Measurements from ENCODE around the gene AGRN.
A peak's percentile ranks its signal among the peaks of the same experiment; 100 is the strongest.
"Not testable (repeated sequence)": the region's sequence is repeated elsewhere in the genome, so short reads cannot be mapped to it uniquely, and the experiment has no call there.

Gene AGRN

DNA sequence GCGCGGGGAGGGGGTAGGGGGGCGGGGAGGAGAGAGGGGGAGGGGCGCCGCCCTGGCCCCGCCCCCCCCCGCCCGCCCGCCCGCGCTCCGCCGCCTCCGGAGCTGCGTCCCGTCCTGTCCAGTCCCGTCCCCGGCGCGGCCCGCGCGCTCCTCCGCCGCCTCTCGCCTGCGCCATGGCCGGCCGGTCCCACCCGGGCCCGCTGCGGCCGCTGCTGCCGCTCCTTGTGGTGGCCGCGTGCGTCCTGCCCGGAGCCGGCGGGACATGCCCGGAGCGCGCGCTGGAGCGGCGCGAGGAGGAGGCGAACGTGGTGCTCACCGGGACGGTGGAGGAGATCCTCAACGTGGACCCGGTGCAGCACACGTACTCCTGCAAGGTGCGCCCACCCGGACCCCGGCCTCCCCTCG, at the start of gene AGRN:
AGRN (plus strand) TSS at position 121 of the 405 bp plus-strand sequence; CDS start at position 174, 53 bp downstream.
- no peak for DNase-seq

DNA sequence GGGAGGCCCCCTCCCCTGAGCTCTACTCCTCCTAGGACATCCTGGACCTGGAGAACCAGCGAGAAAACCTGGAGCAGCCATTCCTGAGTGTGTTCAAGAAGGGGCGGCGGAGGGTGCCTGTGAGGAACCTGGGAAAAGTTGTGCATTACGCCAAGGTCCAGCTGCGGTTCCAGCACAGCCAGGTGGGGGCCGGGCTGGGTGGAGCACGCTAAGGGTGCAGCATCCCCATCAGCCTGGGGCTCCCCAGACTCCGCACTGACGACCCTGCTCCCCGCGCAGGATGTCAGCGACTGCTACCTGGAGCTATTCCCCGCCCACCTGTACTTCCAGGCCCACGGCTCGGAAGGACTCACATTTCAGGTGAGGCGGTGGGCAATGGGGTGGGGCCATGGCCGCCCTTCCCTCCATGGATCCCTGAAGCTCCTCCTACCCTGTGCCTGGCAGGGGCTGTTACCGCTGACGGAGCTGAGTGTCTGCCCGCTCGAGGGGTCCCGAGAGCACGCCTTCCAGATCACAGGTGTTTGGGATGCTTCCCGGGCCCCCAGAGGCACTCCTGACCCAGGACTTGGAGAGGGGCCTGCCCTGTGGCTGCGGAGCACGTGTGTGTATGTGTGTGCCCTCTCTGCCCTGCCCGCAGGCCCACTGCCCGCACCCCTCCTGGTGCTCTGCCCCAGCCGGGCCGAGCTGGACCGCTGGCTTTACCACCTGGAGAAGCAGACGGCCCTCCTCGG, 49.5 kb upstream of the AGRN start:
- DNase-seq: no peak

DNA sequence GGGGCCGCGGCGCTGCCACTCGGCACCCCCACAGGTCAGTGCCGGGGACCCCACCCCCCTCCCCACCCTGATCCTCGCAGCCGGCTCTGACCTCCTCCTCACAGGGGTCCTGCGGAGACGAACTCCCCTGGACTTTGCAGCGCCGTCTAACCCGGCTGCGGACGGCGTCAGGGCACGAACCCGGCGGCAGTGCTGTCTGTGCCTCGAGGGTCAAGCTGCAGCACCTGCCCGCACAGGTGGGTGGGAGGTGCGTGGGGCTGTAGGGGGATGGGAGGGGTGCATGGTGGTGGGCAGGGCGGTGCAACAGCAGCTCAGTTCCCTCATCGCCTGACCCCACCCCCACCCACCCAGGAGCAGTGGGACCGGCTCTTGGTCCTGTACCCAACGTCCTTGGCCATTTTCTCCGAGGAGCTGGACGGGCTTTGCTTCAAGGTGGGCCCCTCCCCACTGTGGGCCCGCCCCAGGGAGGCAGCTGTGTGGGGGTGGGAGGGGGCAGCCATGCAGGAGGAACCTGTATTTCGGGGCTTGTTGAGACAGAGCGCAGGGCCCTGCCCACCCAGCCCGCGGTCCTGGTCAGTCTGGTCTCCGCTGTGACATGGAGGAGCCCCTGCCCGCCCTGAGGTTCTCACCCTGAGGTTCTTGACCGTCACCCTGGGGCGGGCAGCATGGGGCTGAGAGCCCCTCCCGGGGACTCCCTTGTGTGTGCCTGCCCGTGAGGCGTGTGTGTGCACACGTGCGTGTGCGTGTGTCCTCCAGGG, 48.8 kb upstream of the AGRN start:
- DNase-seq: no peak

DNA sequence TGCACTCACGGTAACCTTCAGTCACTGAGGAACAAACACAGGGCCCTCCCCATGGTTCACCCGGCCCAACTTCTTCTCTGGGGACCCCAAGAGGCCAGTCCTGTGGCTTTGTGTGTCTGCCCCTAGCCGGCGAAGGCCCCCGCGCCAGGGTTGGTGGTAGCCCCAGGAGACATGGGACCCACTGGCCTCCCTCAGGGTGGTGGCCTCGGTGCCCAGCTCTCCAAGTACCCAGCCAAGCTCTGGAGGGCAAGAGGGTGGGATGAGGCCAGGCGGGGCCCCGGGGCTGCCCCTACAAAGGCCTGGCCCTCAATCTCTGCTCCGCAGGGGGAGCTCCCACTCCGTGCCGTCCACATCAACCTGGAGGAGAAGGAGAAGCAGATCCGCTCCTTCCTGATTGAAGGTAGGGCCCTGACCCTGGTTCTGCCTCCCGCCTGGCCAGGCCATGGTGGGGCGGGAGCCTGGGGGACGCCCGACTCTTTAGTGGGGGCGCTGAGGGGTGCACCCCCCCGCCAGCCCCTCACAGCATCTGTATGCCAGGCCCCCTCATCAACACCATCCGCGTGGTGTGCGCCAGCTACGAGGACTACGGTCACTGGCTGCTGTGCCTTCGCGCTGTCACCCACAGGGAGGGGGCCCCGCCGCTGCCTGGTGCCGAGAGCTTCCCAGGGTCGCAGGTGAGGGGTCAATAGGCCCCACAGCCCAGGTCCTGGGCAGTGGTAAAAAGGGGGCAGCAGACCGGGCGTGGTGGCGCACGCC, 48.0 kb upstream of the AGRN start:
- no peak for DNase-seq

DNA sequence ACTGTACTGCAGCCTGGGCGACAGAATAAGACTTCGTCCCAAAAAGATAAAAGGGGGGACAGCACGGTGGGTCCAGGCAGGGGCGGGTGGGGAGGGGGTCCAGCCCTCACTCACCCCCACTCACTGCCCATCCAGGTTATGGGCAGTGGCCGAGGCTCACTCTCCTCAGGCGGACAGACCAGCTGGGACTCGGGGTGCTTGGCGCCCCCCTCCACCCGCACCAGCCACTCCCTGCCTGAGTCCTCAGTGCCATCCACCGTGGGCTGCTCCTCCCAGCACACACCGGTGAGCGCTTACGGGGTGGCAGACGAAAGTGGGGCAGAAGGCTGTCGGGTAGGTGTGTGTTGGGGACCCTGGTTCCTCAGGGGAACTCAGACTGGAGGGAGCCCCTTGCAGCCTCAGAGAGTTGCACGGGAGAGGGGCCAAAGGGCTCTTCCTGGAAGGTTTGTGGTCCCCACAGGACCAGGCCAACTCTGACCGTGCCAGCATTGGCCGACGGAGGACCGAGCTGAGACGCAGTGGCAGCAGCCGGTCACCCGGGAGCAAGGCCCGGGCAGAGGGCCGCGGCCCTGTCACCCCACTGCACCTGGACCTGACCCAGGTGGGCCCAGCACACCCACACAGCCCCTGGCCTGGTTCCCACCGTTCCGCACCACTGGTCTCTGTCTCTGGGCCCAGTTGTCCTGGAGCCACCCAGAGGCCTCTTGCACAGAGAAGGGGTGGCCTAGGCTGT, 47.0 kb upstream of the AGRN start:
- DNase-seq: no peak

DNA sequence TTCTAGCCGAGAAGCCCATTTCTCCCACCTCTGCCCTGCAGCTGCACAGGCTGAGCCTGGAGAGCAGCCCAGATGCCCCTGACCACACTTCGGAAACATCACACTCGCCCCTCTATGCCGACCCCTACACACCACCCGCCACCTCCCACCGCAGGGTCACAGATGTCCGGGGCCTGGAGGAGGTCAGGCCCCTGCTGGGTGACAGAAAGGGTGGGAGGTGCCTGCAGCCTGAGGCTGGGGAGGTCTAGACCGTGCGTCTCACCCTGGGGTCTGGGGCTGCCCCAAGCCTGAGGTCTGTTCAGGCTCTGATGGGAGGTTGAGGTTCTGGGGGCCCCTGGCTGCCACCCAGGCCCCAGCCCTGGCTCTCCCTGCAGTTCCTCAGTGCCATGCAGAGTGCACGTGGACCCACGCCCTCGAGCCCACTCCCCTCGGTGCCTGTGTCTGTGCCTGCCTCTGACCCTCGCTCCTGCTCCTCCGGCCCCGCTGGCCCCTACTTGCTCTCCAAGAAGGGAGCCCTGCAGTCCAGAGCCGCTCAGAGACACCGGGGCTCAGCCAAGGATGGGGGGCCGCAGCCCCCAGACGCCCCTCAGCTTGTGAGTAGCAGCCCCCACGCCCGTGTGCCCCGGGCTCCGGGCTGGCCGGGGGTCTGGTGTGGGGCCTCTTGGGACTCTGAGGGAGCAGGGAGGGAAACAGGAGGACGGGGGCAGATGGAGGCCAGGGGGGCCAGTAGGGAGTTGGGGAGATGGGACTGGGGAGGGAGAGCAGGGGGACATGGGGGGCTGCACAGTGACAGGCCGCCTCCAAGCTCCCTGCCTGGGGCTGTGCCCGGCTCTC, 46.2 kb upstream of the AGRN start:
- no peak for DNase-seq

DNA sequence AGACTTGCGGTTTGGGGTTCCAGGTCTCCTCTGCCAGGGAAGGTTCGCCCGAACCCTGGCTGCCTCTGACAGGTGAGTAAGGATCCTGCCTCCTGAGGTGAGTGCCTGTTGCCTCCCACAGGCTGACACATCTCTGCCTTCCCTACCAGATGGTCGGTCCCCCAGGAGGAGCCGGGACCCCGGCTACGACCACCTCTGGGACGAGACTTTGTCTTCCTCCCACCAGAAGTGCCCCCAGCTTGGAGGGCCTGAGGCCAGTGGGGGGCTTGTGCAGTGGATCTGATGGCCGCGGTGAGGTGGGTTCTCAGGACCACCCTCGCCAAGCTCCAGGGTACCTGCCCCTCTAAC, 45.7 kb upstream of the AGRN start:
- DNase-seq: no peak

DNA sequence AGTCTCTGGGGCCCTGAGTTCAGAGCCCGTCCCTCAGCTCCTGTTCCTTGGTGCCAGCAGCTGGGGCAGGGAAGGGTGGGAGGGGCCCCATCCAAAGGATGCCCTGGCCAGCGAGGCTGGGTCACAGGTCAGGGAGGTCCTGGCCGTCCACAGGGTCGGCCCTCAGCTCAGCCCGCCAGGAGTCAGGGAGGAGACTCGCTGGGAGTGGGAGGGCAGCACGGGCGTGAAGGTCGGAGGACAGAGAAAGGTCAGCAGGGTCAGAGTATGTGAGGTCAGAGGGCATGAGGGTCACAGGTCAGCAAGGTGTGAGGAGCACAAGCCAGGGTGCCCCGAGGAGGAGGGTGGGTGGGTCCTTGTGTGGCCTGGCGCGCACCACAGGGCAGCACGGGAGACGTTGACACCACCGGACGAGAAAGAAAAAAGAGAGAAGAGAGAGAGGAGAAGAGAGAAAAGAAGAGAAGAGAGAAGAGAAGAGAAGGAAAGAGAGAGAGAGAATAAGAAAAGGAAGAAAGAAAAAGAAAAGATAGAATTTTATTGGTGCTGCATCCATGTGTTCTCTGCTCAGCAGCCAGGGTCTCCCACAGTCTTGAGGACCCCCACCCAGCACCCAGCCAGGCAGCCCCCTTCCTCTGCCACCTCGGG, 45.1 kb upstream of the AGRN start:
- no peak for DNase-seq

DNA sequence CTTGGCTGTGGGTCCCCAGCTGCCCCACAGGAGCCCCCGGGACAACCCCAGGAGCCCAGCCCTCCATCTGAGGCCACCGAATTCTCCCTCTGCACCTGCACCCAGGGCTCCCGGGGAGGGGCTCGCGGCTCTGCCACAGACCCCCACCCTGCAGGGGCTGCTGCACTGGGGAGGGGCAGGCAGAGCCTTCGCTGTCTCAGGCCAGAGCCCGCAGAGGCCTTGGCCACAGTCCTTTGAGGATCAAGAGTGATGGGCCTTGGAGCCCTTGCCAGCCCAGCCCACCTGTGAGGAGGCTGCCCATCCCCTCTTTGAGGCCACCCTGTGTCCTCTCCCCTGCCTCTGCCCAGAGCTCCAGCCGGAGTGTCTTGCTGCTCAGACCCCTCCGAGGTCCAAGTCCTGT, 44.6 kb upstream of the AGRN start:
- no peak for DNase-seq

DNA sequence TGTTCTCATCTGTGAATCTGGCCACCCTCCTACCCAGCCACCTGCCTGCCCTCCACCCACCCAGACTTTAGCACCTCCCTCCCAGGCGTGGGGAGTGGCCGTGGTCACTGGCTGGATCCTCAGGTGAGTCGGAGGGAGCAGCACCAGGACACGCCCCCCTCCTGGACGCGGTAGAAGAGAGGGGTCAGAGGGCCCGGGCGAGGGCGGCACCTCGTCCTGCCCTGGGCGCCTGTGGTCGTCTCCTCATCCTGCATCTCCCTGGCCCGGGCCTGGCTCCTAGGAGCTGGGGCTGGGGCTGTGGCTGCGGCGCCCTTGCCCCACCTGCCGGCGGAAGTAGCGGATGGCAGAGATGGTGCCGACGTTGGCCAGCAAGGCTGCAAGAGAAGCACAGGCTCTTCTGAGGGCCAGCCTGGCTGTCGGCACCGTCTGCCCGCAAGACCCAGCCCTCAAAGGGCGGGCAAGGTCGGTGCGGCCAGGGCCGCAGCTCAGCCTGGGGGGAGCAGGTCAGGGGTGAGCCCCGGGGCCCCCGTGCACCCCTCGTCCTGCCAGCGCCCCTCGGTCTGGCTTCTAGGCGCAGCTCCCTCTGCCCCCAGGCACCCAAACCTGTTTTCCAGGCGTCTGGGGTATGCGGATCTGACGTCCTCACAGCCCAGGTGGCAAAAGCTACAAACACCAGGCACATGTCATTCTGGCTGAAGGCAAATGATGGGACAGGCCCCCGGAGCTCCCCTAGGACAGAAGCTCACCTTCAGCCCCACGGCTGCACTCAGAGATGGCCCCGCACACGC, 43.8 kb upstream of the AGRN start:
- peak; percentile 92 for DNase-seq

DNA sequence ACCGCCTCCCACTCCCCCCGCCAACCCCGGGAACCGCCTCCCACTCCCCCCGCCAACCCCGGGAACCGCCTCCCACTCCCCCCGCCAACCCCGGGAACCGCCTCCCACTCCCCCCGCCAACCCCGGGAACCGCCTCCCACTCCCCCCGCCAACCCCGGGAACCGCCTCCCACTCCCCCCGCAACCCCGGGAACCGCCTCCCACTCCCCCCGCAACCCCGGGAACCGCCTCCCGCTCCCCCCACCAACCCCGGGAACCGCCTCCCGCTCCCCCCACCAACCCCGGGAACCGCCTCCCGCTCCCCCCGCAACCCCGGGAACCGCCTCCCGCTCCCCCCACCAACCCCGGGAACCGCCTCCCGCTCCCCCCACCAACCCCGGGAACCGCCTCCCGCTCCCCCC, 43.1 kb upstream of the AGRN start:
- not testable (repeated sequence) for DNase-seq

DNA sequence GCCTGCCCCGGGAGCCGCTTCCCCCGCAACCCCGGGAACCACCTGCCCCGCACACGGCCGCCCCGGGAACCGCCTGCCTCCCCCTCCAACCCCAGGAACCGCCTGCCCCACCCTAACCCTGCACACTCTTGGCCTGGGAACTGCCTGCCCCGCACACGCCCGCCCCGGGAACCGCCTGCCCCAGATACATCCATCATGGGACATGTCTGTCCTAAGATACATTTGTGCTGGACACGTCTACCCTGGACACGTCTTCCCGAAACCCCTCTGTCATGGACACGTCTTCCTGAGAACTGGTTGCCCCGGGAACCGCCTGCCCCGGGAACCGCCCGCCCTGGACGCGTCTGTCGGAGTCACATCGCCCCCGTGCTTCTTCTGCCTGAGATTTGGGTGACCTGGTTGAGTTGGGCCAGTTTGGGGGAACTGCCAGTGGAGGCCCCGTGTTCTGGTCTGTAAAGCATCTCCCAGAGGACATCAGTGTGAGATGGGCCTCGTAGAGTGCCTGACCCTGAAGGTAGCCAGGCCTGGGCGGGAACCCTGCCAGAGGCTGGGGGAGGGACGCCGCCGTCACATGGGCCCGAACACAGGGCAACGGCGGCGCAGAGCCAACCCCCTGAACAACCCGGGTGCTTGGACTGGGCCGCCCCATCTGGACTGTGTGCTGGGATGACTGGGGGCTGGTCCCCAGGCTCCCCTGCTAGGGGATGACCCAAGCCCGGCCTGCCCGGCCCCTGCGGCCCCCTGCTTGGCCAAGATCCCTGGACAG, 41.7 kb upstream of the AGRN start:
- no peak for DNase-seq

DNA sequence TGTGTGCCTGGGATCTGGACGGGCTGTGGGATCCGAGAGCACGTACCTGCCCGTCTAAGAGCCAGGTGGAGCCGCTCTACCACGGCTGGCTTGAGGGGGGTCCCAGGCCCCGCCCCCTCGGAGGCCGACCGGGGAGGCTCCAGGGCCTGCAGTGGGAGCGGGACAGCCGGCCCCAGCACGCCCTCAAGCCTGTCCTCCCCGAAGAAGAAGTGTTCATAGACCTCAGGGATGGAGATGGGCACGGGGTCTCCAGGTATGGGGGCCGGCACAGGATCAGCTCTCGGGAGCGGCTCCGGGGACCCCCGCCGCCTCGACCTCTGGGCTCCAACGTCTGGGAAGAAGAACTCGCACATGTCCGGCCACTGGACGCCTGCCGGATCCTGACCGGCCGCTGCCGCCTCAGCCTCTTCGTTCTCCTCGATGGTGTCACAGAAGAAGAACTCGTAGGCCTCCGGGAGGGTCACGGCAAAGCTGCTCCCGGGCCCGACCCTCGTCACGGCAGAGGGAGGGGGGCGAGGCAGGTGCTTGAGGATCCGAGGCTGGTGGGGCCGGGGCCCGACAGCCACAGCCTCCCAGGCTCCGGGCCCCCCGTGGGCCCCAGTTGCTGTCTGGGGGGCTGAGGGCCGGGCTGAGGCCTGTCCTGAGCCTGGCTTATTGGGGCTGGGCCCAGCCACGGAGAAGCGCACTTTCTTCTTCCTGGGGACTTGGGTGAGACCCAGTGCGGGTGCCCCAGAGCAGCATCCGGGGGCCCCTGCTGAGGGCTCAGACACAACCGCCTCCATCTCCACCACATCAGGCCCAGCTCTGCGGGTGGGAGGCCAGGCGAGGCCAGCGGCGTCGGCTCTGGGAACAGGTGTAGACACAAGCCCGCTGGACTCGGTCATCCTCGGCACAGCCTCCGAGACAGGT, 40.8 kb upstream of the AGRN start:
- no peak for DNase-seq

DNA sequence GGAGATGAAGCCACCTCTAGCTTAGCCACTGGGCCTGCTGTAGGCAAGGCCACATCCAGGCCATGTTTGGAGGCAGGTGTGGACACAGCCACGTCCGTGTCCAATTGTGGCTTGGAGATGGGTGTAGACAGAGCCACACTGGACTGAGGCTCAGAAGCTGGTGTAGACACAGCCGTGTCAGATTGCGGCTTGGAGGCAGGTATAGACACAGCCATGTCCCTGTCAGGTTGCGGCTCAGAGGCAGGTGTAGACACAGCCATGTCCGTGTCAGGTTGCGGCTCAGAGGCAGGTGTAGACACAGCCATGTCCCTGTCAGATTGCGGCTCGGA, 40.2 kb upstream of the AGRN start:
- DNase-seq: no peak

DNA sequence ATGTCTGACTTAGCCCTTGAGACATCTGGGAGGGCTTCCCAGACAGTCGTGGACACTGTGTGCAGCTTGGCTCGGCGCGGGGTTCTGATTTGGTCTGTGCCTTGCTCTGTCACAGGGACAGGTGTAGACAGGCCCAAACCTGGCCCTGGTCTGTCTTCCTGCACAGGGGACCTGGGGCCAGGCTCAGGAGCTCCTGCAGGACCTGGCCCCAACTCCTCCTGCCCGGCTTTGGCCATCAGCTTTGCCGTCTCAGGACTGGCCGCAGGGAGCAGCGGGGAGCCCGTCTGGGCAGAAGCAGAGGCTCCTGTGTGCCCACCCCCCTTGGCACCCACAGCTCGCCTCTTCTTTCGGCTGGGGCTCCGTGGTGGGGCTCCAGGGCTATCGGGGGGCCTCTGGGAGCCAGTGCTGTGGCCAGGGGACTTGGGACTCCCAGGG, 39.8 kb upstream of the AGRN start:
- no peak for DNase-seq

DNA sequence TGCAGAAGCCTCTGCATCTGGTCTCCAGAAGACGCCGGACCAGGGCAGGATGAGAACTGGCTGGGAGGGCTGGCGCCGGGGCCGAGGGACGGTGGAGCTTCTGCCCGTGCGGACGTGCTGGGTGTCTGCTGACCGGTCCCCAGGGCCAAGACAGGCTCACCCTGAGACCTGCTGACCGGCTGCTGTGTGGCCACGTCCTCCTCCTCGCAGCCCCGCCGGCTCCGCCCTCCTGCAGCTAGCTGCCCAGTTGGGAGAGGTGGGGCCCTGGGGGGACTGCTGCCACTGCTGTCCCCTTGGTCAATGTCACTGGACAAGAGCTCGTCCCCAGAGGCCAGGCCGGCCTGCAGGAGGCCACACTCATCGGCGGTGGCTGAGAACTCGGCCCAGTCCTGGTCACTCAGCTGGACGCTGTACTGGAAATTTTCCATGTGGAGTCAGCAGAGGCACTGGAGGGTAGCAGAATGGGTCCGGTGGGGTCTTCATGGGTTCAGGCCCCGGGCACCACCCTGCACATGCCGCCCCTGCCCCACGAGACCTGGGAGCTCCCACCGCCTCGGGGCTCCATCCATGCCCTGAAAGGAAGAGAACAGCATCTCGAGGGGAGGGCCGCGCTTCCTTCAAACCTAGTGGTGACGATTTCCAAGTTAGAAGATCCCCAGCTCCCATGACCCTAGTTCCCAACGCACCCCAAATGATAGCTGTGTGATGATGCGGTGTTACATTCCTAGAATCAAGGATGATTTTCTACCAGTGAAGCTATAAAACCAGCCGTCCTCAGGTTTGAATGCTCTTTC, 39.1 kb upstream of the AGRN start:
- DNase-seq: no peak

DNA sequence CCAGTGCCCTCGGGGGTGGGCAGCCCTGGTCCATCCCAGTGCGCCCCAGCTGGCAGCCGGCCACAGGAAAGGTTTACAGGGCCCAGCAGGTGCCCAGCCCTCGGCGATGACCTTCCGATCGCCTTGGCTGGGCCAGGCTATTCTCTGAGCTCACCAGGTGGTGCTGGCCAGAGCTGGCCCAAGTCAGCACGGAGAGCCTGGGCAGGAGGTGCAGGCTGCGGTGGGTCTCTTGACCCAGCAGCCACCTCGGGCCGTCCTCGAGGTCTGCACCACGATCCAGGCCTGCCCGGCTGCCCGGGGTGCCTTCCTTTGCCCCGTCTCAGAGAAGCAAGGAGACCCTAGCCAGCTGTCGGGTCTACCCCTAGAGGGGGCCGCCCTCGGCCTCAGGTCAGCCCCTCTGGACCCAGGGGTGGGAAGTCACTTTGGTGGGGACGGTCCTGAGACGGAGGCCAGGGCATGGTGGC, 38.4 kb upstream of the AGRN start:
- no peak for DNase-seq

DNA sequence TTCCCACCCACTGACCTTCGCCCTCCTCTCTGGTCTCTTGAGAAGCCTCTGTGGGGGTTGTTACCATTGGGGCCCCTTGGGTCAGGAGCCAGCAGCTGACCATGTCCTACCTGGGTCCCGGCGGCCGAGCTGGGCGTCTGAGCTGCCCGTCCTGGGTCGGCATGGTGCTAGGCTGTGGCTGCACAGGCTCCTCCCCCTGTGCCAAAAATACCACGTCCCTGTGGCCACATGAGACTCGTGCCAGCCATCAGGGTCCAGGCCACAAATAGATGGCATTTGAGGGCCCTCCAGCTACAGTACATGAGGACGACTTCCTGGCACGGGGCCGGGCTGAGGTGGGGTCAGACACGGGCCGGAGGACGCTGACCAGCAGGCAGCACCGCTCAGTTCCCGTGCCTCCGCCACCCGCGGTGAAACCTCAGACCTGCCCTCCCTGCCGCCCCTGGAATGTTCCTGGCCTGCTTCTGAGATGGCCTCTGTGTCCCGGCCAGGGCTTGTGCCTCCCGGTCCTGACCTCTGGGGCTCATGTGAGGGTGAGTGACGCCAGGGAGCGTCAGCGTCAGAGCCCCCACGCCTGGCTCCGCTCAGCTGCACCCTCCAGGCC, 37.9 kb upstream of the AGRN start, which contains the start of gene PERM1:
PERM1 (minus strand) TSS at position 139 of the 604 bp plus-strand sequence. CDS start 1,064 bp downstream, outside the sequence.
- no peak for DNase-seq

Measured in eye (tissue), 1 donor.